ENCODE measurements around the gene C2CD2. TPM values are rescaled to one million over a fixed set of nuclear protein-coding genes. Genes with fewer than 3 reads are reported as not detected.

Gene C2CD2
- total RNA-seq, 1 experiment from 2014 or later, result 9.2 TPM

DNA sequence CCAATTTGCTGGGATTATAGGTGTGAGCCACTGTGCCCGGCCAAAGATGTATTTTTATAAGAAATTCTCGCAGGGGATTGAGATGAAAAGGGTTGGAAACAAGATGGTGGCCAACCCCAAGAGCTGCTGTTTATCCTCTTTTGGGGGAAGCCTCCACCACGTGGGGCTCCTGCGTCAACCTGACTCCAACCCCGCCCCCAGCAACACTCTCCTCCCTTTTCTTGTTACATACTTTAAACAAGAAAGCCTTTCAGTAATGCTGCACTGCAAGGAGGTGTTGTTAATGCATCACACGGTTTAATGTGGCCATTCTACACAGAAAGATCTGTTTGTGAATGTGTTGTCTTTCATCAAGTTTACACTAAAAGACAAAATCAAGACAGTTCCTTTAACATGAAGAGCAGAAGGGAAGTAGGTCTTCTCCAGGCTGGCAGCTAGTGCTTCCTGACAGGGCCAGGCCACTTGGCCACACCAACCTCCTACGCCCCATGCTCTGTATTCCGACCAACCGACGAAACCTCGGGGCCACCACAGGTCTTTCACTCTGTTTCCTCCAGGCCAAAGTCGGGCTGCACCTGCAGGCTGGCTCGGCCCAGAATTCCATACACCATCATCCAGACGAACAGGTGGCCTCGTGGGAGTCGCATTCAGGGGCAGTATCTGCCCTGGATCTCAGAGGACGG, 25.9 kb downstream of the C2CD2 start:
- H3K4me1 ChIP-seq (ENCODE audit: insufficient read depth, low read length, poor library complexity, severe bottlenecking), result peaks cover 17% of the 10 kb centered on the region
- TF ChIP-seq, protein P1, sequence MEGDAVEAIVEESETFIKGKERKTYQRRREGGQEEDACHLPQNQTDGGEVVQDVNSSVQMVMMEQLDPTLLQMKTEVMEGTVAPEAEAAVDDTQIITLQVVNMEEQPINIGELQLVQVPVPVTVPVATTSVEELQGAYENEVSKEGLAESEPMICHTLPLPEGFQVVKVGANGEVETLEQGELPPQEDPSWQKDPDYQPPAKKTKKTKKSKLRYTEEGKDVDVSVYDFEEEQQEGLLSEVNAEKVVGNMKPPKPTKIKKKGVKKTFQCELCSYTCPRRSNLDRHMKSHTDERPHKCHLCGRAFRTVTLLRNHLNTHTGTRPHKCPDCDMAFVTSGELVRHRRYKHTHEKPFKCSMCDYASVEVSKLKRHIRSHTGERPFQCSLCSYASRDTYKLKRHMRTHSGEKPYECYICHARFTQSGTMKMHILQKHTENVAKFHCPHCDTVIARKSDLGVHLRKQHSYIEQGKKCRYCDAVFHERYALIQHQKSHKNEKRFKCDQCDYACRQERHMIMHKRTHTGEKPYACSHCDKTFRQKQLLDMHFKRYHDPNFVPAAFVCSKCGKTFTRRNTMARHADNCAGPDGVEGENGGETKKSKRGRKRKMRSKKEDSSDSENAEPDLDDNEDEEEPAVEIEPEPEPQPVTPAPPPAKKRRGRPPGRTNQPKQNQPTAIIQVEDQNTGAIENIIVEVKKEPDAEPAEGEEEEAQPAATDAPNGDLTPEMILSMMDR (conservative IDR thresholded peaks at IDR 0.05; ENCODE audit: low read depth, low read length), result no peak
- TF ChIP-seq EZH2 (IDR thresholded peaks at IDR 0.05; ENCODE audit: borderline replicate concordance, low read depth, low read length, poor library complexity, severe bottlenecking), result no peak
- DNase-seq (ENCODE audit: low spot score), result no peak
- H3K27ac ChIP-seq (ENCODE audit: low read depth, low read length, poor library complexity, severe bottlenecking), result no peak overlapping the region
- CTCF ChIA-PET, result no interaction called here
- no peaks in the 10 kb centered on the region for H3K27me3 ChIP-seq (replicated peaks; ENCODE audit: insufficient read depth, low read depth, low read length, poor library complexity)
- no peaks in the 10 kb centered on the region for H3K36me3 ChIP-seq (ENCODE audit: insufficient read depth, low read length, poor library complexity, severe bottlenecking)
- intact Hi-C loops (cut with micrococcal nuclease; ENCODE audit: unreplicated experiment), result no loop called here
- H3K4me3 ChIP-seq (ENCODE audit: low read depth, low read length, poor library complexity, severe bottlenecking), result no peak overlapping the region
- POLR2A ChIA-PET (ENCODE audit: low non-redundant PET), result no interaction called here
- no TSS peak for BruUV-seq (replicated peaks)
- H3K9me3 ChIP-seq (ENCODE audit: low read depth, low read length, poor library complexity, severe bottlenecking), result no peaks in the 10 kb centered on the region

DNA sequence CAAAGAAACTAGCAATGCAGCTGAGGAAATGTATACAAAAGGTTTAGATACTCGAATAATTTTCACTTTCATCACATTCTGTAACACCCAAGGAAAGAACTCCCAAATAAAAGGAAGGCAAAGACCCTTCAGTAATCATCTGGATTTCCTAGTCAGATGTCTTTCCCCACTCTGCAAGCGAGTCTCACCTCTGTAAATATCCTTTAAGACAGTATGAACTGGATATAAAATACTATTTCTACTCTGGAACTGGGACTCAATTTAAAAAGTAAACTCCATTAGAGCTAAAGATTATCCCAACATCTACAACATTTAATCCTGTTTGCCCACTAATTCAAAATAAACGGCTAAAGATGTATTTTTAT, 27.0 kb downstream of the C2CD2 start:
- Histone ChIP-seq H3K9me3 (ENCODE audit: low read depth, low read length, poor library complexity, severe bottlenecking) (no peaks in the 10 kb centered on the region), H3K4me1 (ENCODE audit: insufficient read depth, low read length, poor library complexity, severe bottlenecking) (peaks cover 17% of the 10 kb centered on the region), H3K27ac (ENCODE audit: low read depth, low read length, poor library complexity, severe bottlenecking) (peak overlapping the region; percentile 40), H3K36me3 (ENCODE audit: insufficient read depth, low read length, poor library complexity, severe bottlenecking) (no peaks in the 10 kb centered on the region), H3K4me3 (ENCODE audit: low read depth, low read length, poor library complexity, severe bottlenecking) (peak overlapping the region; percentile 26), H3K27me3 (replicated peaks; ENCODE audit: insufficient read depth, low read depth, low read length, poor library complexity) (no peaks in the 10 kb centered on the region)
- DNase-seq (ENCODE audit: low spot score), result no peak
- no peak for TF ChIP-seq EZH2 (IDR thresholded peaks at IDR 0.05; ENCODE audit: borderline replicate concordance, low read depth, low read length, poor library complexity, severe bottlenecking)
- TF ChIP-seq, protein P1 (conservative IDR thresholded peaks at IDR 0.05; ENCODE audit: low read depth, low read length), result no peak
- intact Hi-C loops (cut with micrococcal nuclease; ENCODE audit: unreplicated experiment), result no loop called here
- no TSS peak for BruUV-seq (replicated peaks)
- CTCF ChIA-PET, result no interaction called here
- POLR2A ChIA-PET (ENCODE audit: low non-redundant PET), result no interaction called here

DNA sequence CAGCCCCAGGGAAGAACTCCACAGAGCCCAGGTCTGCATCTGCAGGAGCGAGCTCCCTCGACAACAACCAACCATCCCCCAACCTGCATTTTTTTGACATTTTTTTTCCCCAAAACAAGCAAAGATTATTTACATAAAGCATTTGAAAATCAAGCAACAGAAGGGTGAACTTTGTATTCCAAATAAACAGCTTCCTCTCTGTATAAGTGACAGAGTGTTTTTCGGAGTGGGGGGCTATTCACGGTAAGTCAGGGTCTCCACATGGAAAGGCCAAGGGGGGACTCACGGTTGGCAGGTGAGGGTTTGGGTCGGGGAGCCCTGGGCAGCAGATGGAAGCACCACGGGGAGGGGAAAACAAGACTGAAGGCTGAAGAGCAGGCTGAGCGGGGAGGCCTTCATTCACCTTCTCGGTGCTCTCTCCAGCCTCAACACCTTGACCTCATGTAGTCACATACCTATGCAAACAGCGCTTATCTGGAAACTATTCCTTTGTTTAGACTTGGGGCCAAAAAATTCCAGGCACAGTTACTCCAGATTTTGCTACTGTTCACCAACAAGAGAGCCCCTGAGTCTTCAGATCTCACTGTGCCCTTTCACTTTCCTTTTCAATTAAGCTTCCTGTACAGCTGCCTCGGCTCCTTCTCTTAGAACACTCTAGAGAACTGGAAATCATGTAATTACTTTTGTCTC, 27.6 kb downstream of the C2CD2 start:
- no TSS peak for BruUV-seq (replicated peaks)
- Histone ChIP-seq H3K4me3 (ENCODE audit: low read depth, low read length, poor library complexity, severe bottlenecking) (peak overlapping the region; percentile 26), H3K9me3 (ENCODE audit: low read depth, low read length, poor library complexity, severe bottlenecking) (no peaks in the 10 kb centered on the region), H3K27ac (ENCODE audit: low read depth, low read length, poor library complexity, severe bottlenecking) (peak overlapping the region; percentile 40), H3K4me1 (ENCODE audit: insufficient read depth, low read length, poor library complexity, severe bottlenecking) (peaks cover 17% of the 10 kb centered on the region), H3K27me3 (replicated peaks; ENCODE audit: insufficient read depth, low read depth, low read length, poor library complexity) (no peaks in the 10 kb centered on the region), H3K36me3 (ENCODE audit: insufficient read depth, low read length, poor library complexity, severe bottlenecking) (no peaks in the 10 kb centered on the region)
- intact Hi-C loops (cut with micrococcal nuclease; ENCODE audit: unreplicated experiment), result no loop called here
- ChIA-PET CTCF (no interaction called here), POLR2A (ENCODE audit: low non-redundant PET) (no interaction called here)
- TF ChIP-seq, protein P1 (conservative IDR thresholded peaks at IDR 0.05; ENCODE audit: low read depth, low read length), result no peak
- TF ChIP-seq EZH2 (IDR thresholded peaks at IDR 0.05; ENCODE audit: borderline replicate concordance, low read depth, low read length, poor library complexity, severe bottlenecking), result no peak
- peak; percentile 44 for DNase-seq (ENCODE audit: low spot score)
